Endothelial cell of umbilical vein (primary cell): ENCODE measurements around the gene CD47. TPM values are rescaled to one million over a fixed set of nuclear protein-coding genes. Genes with fewer than 3 reads are reported as not detected.

Experiments
- BruUV-seq: library from RNA; stranded (reverse); fragments of 400-500 nt; replicated peaks from 2 replicates; lab custom pipeline; 2021; lab: Mats Ljungman, UMichigan
- CTCF ChIA-PET: fragments of 300-600, 350-600 bp; sonication (Branson Sonifier 250); formaldehyde crosslinking; loops from one replicate; lab custom pipeline; 2021; ENCODE audit warnings: antibody characterized with exemption, inconsistent platforms; lab: Charles Lee
- POLR2A ChIA-PET: fragments of 300-600, 350-600 bp; sonication (Branson Sonifier 250); formaldehyde crosslinking; loops from one replicate; lab custom pipeline; 2021; ENCODE audit warnings: antibody characterized with exemption, inconsistent platforms; lab: Charles Lee
- DNase-seq: peaks from one replicate; pipeline ENCODE4 v3.0.0-alpha.2; 2011; ENCODE audit warnings: low read depth, low spot score
- FAIRE-seq: peaks from 2 replicates; lab custom pipeline; 2011; peaks lifted over from hg19 to GRCh38; lab: Jason Lieb, UNC
- H2AFZ ChIP-seq: 2 replicates; pipeline ENCODE4 v1.6.0; 2012; ENCODE audit warnings: low read depth, low read length, control low read depth, inconsistent platforms
- H3K27ac ChIP-seq: 2 replicates; pipeline ENCODE4 v1.5.1; 2011; ENCODE audit warnings: low read depth, mild to moderate bottlenecking, control low read depth, low read length, moderate library complexity; ENCODE audit not compliant: insufficient read depth
- H3K27me3 ChIP-seq, 2 experiments: 2 replicates each; pipeline versions ENCODE4 v1.6.0 to v1.6.1; 2011; ENCODE audit warnings: low read length in 2 of 2, mixed read lengths in 1 of 2; ENCODE audit not compliant: control insufficient read depth in 2 of 2, insufficient read depth in 2 of 2
- H3K36me3 ChIP-seq, 2 experiments: 2 replicates in 1 of 2; 3 replicates in 1 of 2; pipeline ENCODE4 v1.5.1; 2011; ENCODE audit warnings: low read length in 2 of 2, mild to moderate bottlenecking in 1 of 2, moderate library complexity in 1 of 2; ENCODE audit not compliant: control insufficient read depth in 2 of 2, insufficient read depth in 2 of 2; ENCODE audit errors: extremely low read depth in 1 of 2
- H3K4me1 ChIP-seq: 3 replicates; pipeline ENCODE4 v1.5.1; 2011; ENCODE audit warnings: mild to moderate bottlenecking, low read length; ENCODE audit not compliant: control insufficient read depth, insufficient read depth; ENCODE audit errors: extremely low read depth
- H3K4me2 ChIP-seq: 2 replicates; pipeline ENCODE4 v1.6.1; 2011; ENCODE audit warnings: low read length, control low read depth, mixed read lengths; ENCODE audit not compliant: insufficient read depth
- H3K4me3 ChIP-seq, 3 experiments: fragments of 200-600 bp in 1 of 3; sonication (generic), shearing (Covaris generic) in 1 of 3; replicated peaks in 1 of 3; 2 replicates each; pipeline ENCODE4 v1.5.1; 2011 to 2016; ENCODE audit warnings: control low read depth in 3 of 3, low read length in 3 of 3, mild to moderate bottlenecking in 2 of 3, inconsistent platforms in 1 of 3, low read depth in 1 of 3, moderate library complexity in 1 of 3; ENCODE audit not compliant: insufficient read depth in 1 of 3
- H3K79me2 ChIP-seq: 2 replicates; pipeline ENCODE4 v1.6.0; 2012; ENCODE audit warnings: low read length, inconsistent platforms; ENCODE audit not compliant: control insufficient read depth, insufficient read depth
- H3K9ac ChIP-seq: replicated peaks from 2 replicates; pipeline ENCODE3; 2011; ENCODE audit warnings: low read length, control low read depth; ENCODE audit not compliant: insufficient read depth; ENCODE audit errors: extremely low read depth
- H3K9me1 ChIP-seq: replicated peaks from 3 replicates; pipeline ENCODE4 v1.6.0; 2011; ENCODE audit warnings: mild to moderate bottlenecking, low read length; ENCODE audit not compliant: control insufficient read depth, insufficient read depth; ENCODE audit errors: extremely low read depth
- H3K9me3 ChIP-seq: replicated peaks from 2 replicates; pipeline ENCODE4 v1.5.1; 2012; ENCODE audit warnings: low read length, inconsistent platforms; ENCODE audit not compliant: control insufficient read depth, insufficient read depth
- H4K20me1 ChIP-seq: replicated peaks from 2 replicates; pipeline ENCODE3; 2011; ENCODE audit warnings: mild to moderate bottlenecking, low read length; ENCODE audit not compliant: control insufficient read depth, insufficient read depth; ENCODE audit errors: extremely low read depth
- CTCF ChIP-seq, 2 donors: IDR thresholded peaks; 1 replicate in 1 of 2; 2 replicates in 1 of 2; pipeline ENCODE4 v1.5.1; 2011; ENCODE audit warnings: low read length in 2 of 2, mild to moderate bottlenecking in 2 of 2, moderate library complexity in 2 of 2, control low read depth in 1 of 2, inconsistent platforms in 1 of 2, low read depth in 1 of 2; ENCODE audit not compliant: insufficient read depth in 1 of 2; ENCODE audit errors: extremely low read depth in 1 of 2
- EZH2 ChIP-seq: IDR thresholded peaks from 2 replicates; pipeline ENCODE4 v1.6.1; 2012; ENCODE audit warnings: borderline replicate concordance, low read depth, mild to moderate bottlenecking, moderate library complexity, low read length, inconsistent platforms; ENCODE audit not compliant: severe bottlenecking
- FOS ChIP-seq: IDR thresholded peaks from 2 replicates; pipeline ENCODE4 v1.6.1; 2011; ENCODE audit warnings: mild to moderate bottlenecking, low read length, moderate library complexity, borderline replicate concordance; ENCODE audit not compliant: insufficient read depth
- GATA2 ChIP-seq: IDR thresholded peaks from 2 replicates; pipeline ENCODE4 v1.7.0; 2011; ENCODE audit warnings: low read depth, mild to moderate bottlenecking, moderate library complexity, mixed read lengths, low read length; ENCODE audit not compliant: insufficient read length, insufficient read depth
- JUN ChIP-seq: IDR thresholded peaks from 2 replicates; pipeline ENCODE4 v1.6.1; 2011; ENCODE audit warnings: borderline replicate concordance, low read depth; ENCODE audit not compliant: insufficient read length, insufficient read depth
- MYC ChIP-seq: IDR thresholded peaks from one replicate; pipeline ENCODE4 v1.6.1; 2011; ENCODE audit warnings: mild to moderate bottlenecking, low read depth, low read length
- POLR2A ChIP-seq: IDR thresholded peaks from 2 replicates; pipeline ENCODE4 v1.6.1; 2012; ENCODE audit warnings: low read depth, mild to moderate bottlenecking, control low read depth, low read length
- POLR2AphosphoS5 ChIP-seq: IDR thresholded peaks from 2 replicates; pipeline ENCODE4 v1.6.1; 2012; ENCODE audit warnings: low read depth, mild to moderate bottlenecking, control low read depth, low read length, moderate library complexity; ENCODE audit not compliant: insufficient read depth
- dilution Hi-C: fragments of 300-500 bp; cut with MboI; formaldehyde crosslinking; loops from one replicate; pipeline ENCODE4 v1.15.0; 2019; ENCODE audit warnings: low sequenced_read_pairs; ENCODE audit not compliant: extremely low pct_ligation_motif_present
- intact Hi-C: fragments of 100-400 bp; cut with micrococcal nuclease; formaldehyde crosslinking; loops from one replicate; pipeline ENCODE4 v1.10.0; 2022
- polyA plus RNA-seq, 4 experiments: library from polyadenylated mRNA; depleted of rRNA in 3 of 4; stranded (reverse) in 3 of 4; unstranded in 1 of 4; fragments of >200 nt; gene quantifications; 2 replicates each; pipeline versions ENCODE4 v1.2.1 to v1.2.3, GENCODE V29; 2011 to 2012; ENCODE audit warnings: missing spikeins in 1 of 4
- total RNA-seq: library from RNA; stranded (reverse); gene quantifications from 2 replicates; pipeline ENCODE4 v1.2.3, GENCODE V29; 2021
- TF ChIP-seq, protein P1 (sequence below): IDR thresholded peaks from 2 replicates; pipeline ENCODE4 v1.6.1; 2011; ENCODE audit not compliant: insufficient read depth, insufficient read length

CD47 gene
- total and polyA plus RNA-seq, 2 donors (not counting 3 experiments of a cell fraction or from before 2014, with no cell fraction given), result 29.3 to 32.2 TPM

GRCh38 chr3:108021533-108021932 lies 69.3 kb downstream of the CD47 start:
- TF ChIP-seq FOS, result no peak
- no peak for TF ChIP-seq CTCF (IDR thresholded peaks at IDR 0.05; ENCODE audit: extremely low read depth in 1 of 2, insufficient read depth in 1 of 2, low read depth in 1 of 2, low read length in 2 of 2)
- no peak for TF ChIP-seq POLR2AphosphoS5
- no peak for TF ChIP-seq JUN
- TF ChIP-seq, protein P1, sequence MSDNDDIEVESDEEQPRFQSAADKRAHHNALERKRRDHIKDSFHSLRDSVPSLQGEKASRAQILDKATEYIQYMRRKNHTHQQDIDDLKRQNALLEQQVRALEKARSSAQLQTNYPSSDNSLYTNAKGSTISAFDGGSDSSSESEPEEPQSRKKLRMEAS, result no peak
- no peak for TF ChIP-seq EZH2
- no peak for TF ChIP-seq POLR2A
- TF ChIP-seq MYC, result no peak
- TF ChIP-seq GATA2, result no peak
- Histone ChIP-seq H3K4me1 (peaks cover 16% of the 10 kb centered on the region), H3K27me3 (peaks cover 0 to 4% of the 10 kb centered on the region in 2 experiments), H3K36me3 (no peaks in the 10 kb centered on the region), H2AFZ (no peak overlapping the region), H3K9me1 (no peaks in the 10 kb centered on the region), H3K27ac (no peak overlapping the region), H3K9ac (no peak overlapping the region), H3K4me2 (no peak overlapping the region), H3K79me2 (no peaks in the 10 kb centered on the region), H4K20me1 (no peaks in the 10 kb centered on the region), H3K4me3 (no peak overlapping the region), H3K9me3 (no peaks in the 10 kb centered on the region)
- BruUV-seq, result no TSS peak
- no peak for FAIRE-seq
- dilution Hi-C loops (no loop called here), intact Hi-C loops (loop anchor here (5.0 kb wide), 1 partner anchor 34 kb away; no protein-coding TSS in a partner anchor)
- no peak for DNase-seq
- ChIA-PET CTCF (interaction anchor here (1.0 kb wide), 1 partner anchor 21 kb away, joined by 4 read pairs; no protein-coding TSS in a partner anchor), POLR2A (no interaction called here)
